PFSK-1 (cell line): ENCODE measurements around the gene TEAD3.

Source experiments
- FOXP2 ChIP-seq: optimal IDR thresholded peaks from 2 replicates; pipeline ENCODE3; 2011; ENCODE audit warnings: borderline replicate concordance, control low read depth, inconsistent platforms; ENCODE audit not compliant: insufficient read depth; ENCODE audit errors: extremely low read length, extremely low read depth
- POLR2AphosphoS5 ChIP-seq: IDR thresholded peaks from 2 replicates; pipeline ENCODE4 v1.6.1; 2012; ENCODE audit warnings: low read depth, mild to moderate bottlenecking, control low read depth, low read length, moderate library complexity
- SIN3A ChIP-seq: IDR thresholded peaks from 2 replicates; pipeline ENCODE4 v1.6.1; 2012; ENCODE audit warnings: mild to moderate bottlenecking, low read length, moderate library complexity, borderline replicate concordance; ENCODE audit not compliant: insufficient read depth
- TAF1 ChIP-seq: IDR thresholded peaks from 2 replicates; pipeline ENCODE4 v1.6.1; 2012; ENCODE audit warnings: low read length, control low read depth, borderline replicate concordance; ENCODE audit not compliant: insufficient read depth
- TF ChIP-seq, protein P1 (sequence below), 2 experiments: IDR thresholded peaks; 2 replicates each; pipeline versions ENCODE4 v1.6.1 to v1.8.0; 2011 to 2012; ENCODE audit warnings: low read depth in 2 of 2, low read length in 2 of 2, control low read depth in 1 of 2, inconsistent platforms in 1 of 2, mild to moderate bottlenecking in 1 of 2, moderate library complexity in 1 of 2; ENCODE audit not compliant: insufficient read depth in 1 of 2

TEAD3 gene

DNA sequence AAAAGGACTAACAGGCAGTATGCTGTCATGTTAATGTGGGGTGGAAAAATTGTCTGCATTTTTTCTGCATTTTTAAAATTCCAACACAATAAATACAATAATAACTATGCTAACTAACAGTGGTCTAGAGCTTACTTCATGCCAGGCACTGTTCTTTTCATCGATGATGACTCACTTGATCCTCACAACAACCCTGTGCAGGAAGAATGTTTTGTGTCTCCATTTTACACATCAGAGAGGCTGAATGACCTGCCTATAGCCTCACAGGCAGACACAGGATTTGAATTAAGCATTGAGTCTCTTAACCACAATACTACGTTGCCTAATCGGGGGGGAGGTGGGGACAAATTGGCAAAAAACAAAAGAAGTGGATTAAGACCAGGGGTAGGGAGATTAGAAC is 71.6 kb downstream of the TEAD3 start:
- TF ChIP-seq FOXP2, result no peak
- no peak for TF ChIP-seq SIN3A
- no peak for TF ChIP-seq POLR2AphosphoS5
- TF ChIP-seq, protein P1, sequence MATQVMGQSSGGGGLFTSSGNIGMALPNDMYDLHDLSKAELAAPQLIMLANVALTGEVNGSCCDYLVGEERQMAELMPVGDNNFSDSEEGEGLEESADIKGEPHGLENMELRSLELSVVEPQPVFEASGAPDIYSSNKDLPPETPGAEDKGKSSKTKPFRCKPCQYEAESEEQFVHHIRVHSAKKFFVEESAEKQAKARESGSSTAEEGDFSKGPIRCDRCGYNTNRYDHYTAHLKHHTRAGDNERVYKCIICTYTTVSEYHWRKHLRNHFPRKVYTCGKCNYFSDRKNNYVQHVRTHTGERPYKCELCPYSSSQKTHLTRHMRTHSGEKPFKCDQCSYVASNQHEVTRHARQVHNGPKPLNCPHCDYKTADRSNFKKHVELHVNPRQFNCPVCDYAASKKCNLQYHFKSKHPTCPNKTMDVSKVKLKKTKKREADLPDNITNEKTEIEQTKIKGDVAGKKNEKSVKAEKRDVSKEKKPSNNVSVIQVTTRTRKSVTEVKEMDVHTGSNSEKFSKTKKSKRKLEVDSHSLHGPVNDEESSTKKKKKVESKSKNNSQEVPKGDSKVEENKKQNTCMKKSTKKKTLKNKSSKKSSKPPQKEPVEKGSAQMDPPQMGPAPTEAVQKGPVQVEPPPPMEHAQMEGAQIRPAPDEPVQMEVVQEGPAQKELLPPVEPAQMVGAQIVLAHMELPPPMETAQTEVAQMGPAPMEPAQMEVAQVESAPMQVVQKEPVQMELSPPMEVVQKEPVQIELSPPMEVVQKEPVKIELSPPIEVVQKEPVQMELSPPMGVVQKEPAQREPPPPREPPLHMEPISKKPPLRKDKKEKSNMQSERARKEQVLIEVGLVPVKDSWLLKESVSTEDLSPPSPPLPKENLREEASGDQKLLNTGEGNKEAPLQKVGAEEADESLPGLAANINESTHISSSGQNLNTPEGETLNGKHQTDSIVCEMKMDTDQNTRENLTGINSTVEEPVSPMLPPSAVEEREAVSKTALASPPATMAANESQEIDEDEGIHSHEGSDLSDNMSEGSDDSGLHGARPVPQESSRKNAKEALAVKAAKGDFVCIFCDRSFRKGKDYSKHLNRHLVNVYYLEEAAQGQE (IDR thresholded peaks at IDR 0.05; ENCODE audit: insufficient read depth in 1 of 2, low read depth in 2 of 2, low read length in 2 of 2), result no peak
- TF ChIP-seq TAF1, result no peak
